ENCODE measurements around the gene HECTD1.
"Not testable (repeated sequence)": the region's sequence is repeated elsewhere in the genome, so short reads cannot be mapped to it uniquely, and the experiment has no call there.

The HECTD1 gene

GRCh38 chr14:31207755-31208545, at the start of gene HECTD1:
Gene HECTD1 (minus strand): TSS chr14:31207793. CDS start chr14:31205936, 1,857 bp downstream.
- peak; percentile 62 for DNase-seq (ENCODE audit: low read depth, low spot score)

- no peak for DNase-seq (ENCODE audit: low read depth, low spot score)
These were observed 49.6 kb upstream of the HECTD1 start for GRCh38 chr14:31257244-31257553.

DNA sequence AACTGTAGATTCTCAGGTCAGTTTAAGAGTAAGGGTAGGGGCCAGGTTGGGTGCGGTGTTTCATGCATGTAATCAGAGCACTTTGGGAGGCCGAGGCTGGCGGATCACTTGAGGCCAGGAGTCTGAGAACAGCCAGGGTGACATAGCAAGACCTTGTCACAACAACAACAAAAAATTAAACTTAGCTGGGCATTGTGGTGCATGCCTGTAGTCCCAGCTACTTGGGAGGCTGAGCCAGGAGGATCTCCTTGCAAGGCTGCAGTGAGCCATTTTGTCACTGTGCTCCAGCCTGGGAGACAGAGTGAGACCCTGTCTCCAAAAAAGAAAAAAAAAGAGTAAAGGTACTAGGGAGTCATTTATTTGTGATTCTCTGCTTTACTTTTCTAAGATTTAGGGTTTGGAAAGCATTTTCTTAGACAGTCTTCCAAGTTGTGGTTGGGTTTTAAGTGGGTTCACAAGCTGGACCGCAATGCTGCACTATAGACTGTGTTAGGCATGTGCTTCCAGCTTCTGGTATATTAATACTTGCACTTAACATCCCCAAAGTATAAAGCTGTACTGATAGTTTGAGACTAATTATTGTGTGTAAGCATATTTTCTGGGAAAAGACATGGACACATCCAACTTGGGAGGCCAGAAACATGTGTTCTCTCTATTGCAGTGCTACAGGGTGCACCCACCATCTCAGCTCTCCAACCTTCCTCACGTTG, 49.1 kb upstream of the HECTD1 start:
- no peak for DNase-seq (ENCODE audit: low read depth, low spot score)

- not testable (repeated sequence) for DNase-seq (ENCODE audit: low read depth, low spot score)
These were observed 48.3 kb upstream of the HECTD1 start for GRCh38 chr14:31255918-31256317.

GRCh38 chr14:31255286-31255685, 47.7 kb upstream of the HECTD1 start:
- no peak for DNase-seq (ENCODE audit: low read depth, low spot score)

DNA sequence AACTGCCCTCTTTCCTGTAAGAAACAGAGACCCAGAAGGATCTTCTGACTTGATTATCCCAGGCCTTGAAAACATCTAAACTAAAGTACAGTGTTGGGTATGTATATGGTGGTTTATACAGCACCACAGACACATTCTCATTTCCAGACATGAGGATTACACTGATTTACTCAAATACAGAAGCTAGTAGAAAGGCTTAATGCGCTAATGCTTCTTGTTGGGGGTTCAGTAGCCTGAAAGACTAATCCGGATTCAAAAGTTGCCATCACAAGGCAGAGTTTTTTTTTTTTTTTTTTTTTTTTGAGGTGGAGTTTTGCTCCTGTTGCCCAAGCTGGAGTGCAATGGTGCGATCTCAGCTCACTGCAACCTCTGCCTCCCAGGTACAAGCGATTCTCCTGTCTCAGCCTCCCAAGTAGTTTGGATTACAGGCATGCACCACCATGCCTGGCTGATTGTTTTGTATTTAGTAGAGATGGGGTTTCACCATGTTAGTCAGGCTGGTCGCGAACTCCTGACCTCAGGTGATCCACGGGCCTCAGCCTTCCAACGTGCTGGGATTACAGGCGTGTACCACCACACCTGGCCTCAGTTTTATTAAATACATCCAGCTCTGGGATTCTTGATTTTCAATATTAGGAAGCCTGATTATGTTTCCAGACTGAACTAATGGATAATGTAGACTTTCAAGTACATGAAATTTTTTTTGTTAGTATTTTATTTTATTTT, 46.3 kb upstream of the HECTD1 start:
- no peak for DNase-seq (ENCODE audit: low read depth, low spot score)

DNA sequence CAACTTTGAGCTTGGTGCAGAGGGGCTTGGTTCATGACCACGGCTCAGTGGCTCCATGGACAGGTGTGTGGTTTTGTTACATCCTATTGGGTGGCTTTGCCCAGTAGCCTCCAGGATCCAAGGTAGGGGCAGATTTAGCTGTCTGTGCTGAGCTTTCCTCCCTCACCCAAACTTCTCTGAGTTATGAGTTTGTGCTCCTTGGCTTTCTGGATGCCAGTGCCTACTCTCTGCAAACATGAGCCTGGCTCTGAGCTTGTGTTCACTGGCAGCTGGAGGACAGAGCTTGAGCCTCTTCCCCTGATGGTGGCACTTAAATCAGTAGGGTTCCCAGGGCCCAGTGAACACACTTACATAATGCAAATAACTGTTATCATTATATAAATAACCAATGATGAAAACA, 45.3 kb upstream of the HECTD1 start:
- DNase-seq (ENCODE audit: low read depth, low spot score) = no peak

DNA sequence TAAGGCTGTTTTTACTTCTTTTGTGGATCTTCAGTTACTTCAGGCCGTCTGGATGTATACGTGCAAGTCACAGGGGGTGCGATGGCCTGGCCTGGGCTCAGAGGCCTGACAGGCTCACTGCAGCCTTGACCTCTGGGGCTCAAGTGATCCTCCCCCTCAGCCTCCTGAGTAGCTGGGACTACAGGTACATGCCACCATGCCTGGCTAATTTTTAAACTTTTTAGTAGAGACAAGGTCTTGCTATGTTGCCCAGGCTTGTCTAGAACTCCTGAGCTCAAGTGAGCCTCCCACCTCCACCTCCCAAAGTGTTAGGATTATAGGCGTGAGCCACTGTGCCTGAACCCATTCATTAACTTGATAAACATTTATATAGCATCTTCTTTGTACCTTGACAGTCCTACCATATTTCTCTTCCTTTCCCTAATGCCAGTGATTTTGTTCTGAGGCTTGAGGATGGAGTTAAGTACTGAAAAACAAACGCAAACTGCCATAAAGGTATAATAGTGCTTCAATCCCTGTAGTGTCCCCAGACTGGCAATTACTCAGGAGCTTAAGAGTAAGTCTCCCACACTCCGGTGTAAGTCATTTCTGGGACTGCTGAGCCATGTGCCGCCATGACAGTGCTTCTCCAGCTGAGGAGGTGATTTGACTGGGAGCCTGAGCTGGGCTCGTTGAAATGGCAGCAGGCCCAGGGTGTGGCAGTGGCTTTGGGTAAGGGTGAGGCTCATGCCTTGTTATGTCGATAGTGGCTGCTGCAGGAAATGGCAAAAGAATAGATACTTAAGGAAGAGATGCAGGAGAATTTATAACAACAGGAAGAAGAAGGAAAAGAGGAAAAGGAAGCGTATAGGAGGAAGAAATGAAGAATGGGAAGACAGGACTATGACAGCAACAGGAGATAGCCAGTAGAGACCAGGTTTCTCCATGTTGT, 43.7 kb upstream of the HECTD1 start:
- no peak for DNase-seq (ENCODE audit: low read depth, low spot score)

DNA sequence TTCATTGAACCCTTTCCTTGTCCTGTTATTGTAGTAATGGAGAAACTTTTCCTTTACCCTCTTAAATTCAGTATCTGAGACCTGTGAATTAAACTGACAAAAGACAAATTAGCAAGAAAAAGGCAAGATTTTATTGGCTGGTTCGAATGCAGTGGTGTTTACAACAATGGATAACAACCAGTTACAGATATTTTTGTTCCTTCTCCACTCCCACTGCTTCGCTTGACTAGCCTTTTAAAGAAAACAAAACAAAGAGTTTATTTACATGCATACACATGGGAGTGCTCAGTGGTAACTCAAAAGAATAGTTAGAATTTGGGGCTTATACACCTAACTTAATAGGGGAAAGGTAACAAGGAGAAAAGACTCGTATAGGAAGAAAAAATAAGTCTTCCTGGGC, 37.0 kb upstream of the HECTD1 start:
- no peak for DNase-seq (ENCODE audit: low read depth, low spot score)

- no peak for DNase-seq (ENCODE audit: low read depth, low spot score)
These were observed 36.3 kb upstream of the HECTD1 start for GRCh38 chr14:31243860-31244259.

- DNase-seq (ENCODE audit: low read depth, low spot score) = not testable (repeated sequence)
These were observed 34.8 kb upstream of the HECTD1 start for GRCh38 chr14:31242161-31242940.

- no peak for DNase-seq (ENCODE audit: low read depth, low spot score)
These were observed 34.0 kb upstream of the HECTD1 start for GRCh38 chr14:31241450-31242114.

DNA sequence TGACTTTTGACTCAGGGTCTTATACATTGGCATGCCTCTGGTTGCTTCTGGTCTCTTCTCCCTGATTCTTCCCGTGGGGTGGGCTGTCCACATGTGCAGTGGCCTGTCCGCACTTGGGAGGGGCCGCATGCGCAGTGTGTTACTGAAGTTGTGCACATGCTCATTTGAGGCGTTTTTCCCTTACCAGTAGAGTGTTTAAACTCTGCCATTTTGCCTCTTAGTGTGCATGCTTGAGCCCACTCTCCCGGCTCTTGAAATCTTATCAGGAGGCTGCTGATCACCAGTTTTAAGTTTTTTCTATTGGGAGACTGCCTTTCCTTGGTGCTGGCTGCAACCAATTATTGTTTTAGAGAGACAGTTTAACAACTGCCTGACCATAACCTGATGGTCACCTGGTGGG, 32.1 kb upstream of the HECTD1 start:
- DNase-seq (ENCODE audit: low read depth, low spot score) = no peak

- DNase-seq (ENCODE audit: low read depth, low spot score) = no peak
These were observed 27.9 kb upstream of the HECTD1 start for GRCh38 chr14:31235462-31235861.

DNA sequence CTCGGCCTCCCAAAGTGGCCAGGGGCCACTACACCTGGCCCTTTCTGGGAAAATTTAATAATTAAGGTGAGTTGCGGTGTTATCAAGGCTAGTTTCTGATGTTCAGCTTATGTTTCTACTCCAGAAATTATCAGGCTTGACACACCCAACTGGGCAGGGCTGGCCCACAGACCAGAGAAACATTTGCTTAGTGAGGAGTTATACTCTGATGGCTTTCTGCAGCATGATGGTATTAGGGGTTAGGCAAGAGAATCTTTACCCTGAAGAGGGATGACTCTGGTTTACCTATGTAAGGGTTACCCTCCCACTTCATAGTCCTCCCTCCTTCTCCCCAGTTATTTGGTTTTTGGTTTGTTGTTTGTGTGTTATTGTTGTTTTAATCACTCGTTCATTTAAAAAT, 24.5 kb upstream of the HECTD1 start:
- DNase-seq (ENCODE audit: low read depth, low spot score) = no peak

- DNase-seq (ENCODE audit: low read depth, low spot score) = not testable (repeated sequence)
These were observed 23.7 kb upstream of the HECTD1 start for GRCh38 chr14:31231272-31231671.

GRCh38 chr14:31230573-31230958, 23.0 kb upstream of the HECTD1 start:
- no peak for DNase-seq (ENCODE audit: low read depth, low spot score)

DNA sequence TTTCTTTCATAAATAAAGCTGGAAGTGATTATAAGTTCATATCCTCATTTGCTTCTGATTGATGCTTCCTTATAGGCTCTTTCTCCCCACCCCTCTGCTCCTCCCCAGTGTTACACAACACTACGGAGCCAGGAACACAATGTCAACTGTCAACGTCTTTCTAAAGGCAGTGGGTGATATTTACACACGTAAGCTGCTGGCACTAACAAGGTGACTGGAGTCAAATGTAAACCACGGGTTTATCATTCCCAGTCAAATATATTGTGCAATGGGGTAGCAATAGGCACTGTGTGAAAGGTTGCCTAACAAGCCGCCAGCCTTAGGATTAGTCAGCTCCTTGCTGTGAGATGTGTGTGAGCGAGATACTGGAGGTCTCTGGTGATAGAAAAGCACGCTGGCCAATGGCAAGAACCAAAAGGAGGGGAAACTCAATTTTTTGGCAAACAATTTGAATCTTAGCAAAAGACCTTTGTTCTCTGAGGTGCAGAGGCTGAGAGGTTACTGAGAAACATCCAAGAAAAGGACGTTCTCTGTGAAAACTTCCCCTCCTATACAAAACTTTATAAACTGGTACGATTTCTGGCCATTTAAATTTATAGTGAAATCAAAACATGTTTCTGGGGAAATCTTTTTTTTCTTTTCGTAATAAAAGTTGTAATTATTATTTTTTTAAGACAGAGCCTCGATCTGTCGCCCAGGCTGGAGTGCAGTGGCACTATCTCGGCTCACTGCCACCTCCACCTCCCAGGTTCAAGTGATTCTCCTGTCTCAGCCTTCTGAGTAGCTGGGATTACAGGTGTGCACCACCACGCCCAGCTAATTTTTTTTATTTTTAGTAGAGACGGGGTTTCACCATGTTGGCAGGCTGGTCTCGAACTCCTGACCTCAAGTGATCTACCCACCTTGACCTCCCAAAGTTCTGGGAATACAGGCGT, 22.3 kb upstream of the HECTD1 start:
- DNase-seq (ENCODE audit: low read depth, low spot score) = peak; percentile 65

- no peak for DNase-seq (ENCODE audit: low read depth, low spot score)
These were observed 21.4 kb upstream of the HECTD1 start for GRCh38 chr14:31229009-31229408.

Data from smooth muscle cell of the brain vasculature (primary cell).